HepG2 (cell line): ENCODE measurements around the gene CKMT2. TPM values are rescaled to one million over a fixed set of nuclear protein-coding genes. Genes with fewer than 3 reads are reported as not detected.
A peak's percentile ranks its signal among the peaks of the same experiment; 100 is the strongest.

ENCODE experiments used
- ATF7-NPFF ChIP-seq: sonication (generic); formaldehyde crosslinking; IDR thresholded peaks from 2 replicates; pipeline ENCODE4 v1.8.1; 2023; ENCODE audit warnings: mild to moderate bottlenecking, low read depth, missing genetic modification reagents, moderate library complexity
- CSRNP1 ChIP-seq: sonication (generic); formaldehyde crosslinking; IDR thresholded peaks from 2 replicates; pipeline ENCODE4 v1.8.1; 2023; ENCODE audit warnings: mild to moderate bottlenecking, missing genetic modification reagents
- HINFP ChIP-seq: sonication (generic); formaldehyde crosslinking; IDR thresholded peaks from 2 replicates; pipeline ENCODE4 v1.4.0; 2020; ENCODE audit warnings: low read depth, mild to moderate bottlenecking, missing genetic modification reagents
- MTERF4 ChIP-seq: sonication (generic); formaldehyde crosslinking; IDR thresholded peaks from 2 replicates; pipeline ENCODE4 v1.8.0; 2023; ENCODE audit warnings: mild to moderate bottlenecking, missing genetic modification reagents
- NR3C1 ChIP-seq: sonication (generic); formaldehyde crosslinking; IDR thresholded peaks from 2 replicates; pipeline ENCODE4 v1.4.0; 2020; ENCODE audit warnings: missing genetic modification reagents
- PLRG1 ChIP-seq: fragments of 450-650 bp; conservative IDR thresholded peaks from 2 replicates; pipeline ENCODE4 v1.6.1; 2016
- STAT6 ChIP-seq: sonication (generic); formaldehyde crosslinking; IDR thresholded peaks from 2 replicates; pipeline ENCODE4 v1.4.0; 2020; ENCODE audit warnings: missing genetic modification reagents, mild to moderate bottlenecking, borderline replicate concordance
- TAF1 ChIP-seq: sonication (generic); formaldehyde crosslinking; IDR thresholded peaks from 2 replicates; pipeline ENCODE4 v1.4.0; 2020; ENCODE audit warnings: missing genetic modification reagents
- TGIF2 ChIP-seq: IDR thresholded peaks from 2 replicates; pipeline ENCODE4 v1.6.1; 2016; ENCODE audit warnings: control low read depth, missing compliant biosample characterization
- ZFYVE20 ChIP-seq: sonication (generic); formaldehyde crosslinking; IDR thresholded peaks from 2 replicates; pipeline ENCODE4 v1.8.0; 2023; ENCODE audit warnings: low read depth, mild to moderate bottlenecking, moderate library complexity, missing genetic modification reagents, borderline replicate concordance
- ZNF567 ChIP-seq: sonication (generic); formaldehyde crosslinking; IDR thresholded peaks from 2 replicates; pipeline ENCODE4 v1.8.1; 2023; ENCODE audit warnings: mild to moderate bottlenecking, missing genetic modification reagents, borderline replicate concordance
- ZNF784 ChIP-seq: sonication (generic); formaldehyde crosslinking; IDR thresholded peaks from 2 replicates; pipeline ENCODE4 v1.5.1; 2020; ENCODE audit warnings: missing genetic modification reagents, mild to moderate bottlenecking, borderline replicate concordance
- polyA plus RNA-seq, 8 experiments: library from polyadenylated mRNA; depleted of rRNA in 3 of 8; stranded (reverse) in 7 of 8; unstranded in 1 of 8; fragments of >200 nt; fragmentation: Illumina TruSeq in 4 of 8; extraction: Trizol in 4 of 8; gene quantifications; 2 replicates each; pipeline versions ENCODE4 v1.2.1 to v1.2.3, GENCODE V29; 2011 to 2016; ENCODE audit warnings: low read depth in 4 of 8, missing spikeins in 1 of 8, mixed read lengths in 1 of 8; ENCODE audit not compliant: insufficient read depth in 1 of 8
- total RNA-seq, 5 experiments: library from RNA; depleted of rRNA; stranded (reverse); fragments of >200 nt; fragmentation: Illumina TruSeq; extraction: Trizol; gene quantifications; 2 replicates each; pipeline ENCODE4 v1.2.3, GENCODE V29; 2016; ENCODE audit warnings: low read depth in 1 of 5
- TF ChIP-seq, protein P1 (sequence below): sonication (generic); formaldehyde crosslinking; IDR thresholded peaks from 2 replicates; pipeline ENCODE4 v1.5.1; 2020; ENCODE audit warnings: missing genetic modification reagents, mild to moderate bottlenecking, borderline replicate concordance
- TF ChIP-seq, protein P2 (sequence below): IDR thresholded peaks from 2 replicates; pipeline ENCODE4 v1.6.1; 2016; ENCODE audit warnings: mild to moderate bottlenecking
- TF ChIP-seq, protein P3 (sequence below): sonication (generic); formaldehyde crosslinking; IDR thresholded peaks from 2 replicates; pipeline ENCODE4 v1.4.0; 2020; ENCODE audit warnings: mild to moderate bottlenecking, missing genetic modification reagents, borderline replicate concordance

The CKMT2 gene
- total and polyA plus RNA-seq, 2 of the 13 experiments (the other 11 are each of a cell fraction or from before 2014, with no cell fraction given) = 1.2 to 8.8 TPM

- TF ChIP-seq CSRNP1 = no peak
- TF ChIP-seq ZFYVE20 = no peak
- TF ChIP-seq, protein P1, sequence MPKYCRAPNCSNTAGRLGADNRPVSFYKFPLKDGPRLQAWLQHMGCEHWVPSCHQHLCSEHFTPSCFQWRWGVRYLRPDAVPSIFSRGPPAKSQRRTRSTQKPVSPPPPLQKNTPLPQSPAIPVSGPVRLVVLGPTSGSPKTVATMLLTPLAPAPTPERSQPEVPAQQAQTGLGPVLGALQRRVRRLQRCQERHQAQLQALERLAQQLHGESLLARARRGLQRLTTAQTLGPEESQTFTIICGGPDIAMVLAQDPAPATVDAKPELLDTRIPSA = peak; percentile 83; the same call in 1 of the 2 replicates
- no peak for TF ChIP-seq PLRG1
- no peak for TF ChIP-seq ZNF784 (CRISPR knock-in tag)
- TF ChIP-seq STAT6 (CRISPR knock-in tag) = 0 out of 2 replicates have a peak, but pooled peaks have one; percentile 54
- no peak for TF ChIP-seq NR3C1 (CRISPR knock-in tag)
- TF ChIP-seq HINFP (CRISPR knock-in tag) = peak; percentile 61; the same call in 1 of the 2 replicates
- peak; percentile 93 for TF ChIP-seq TAF1 (CRISPR knock-in tag)
- peak; percentile 60; the same call in 1 of the 2 replicates for TF ChIP-seq MTERF4 (CRISPR knock-in tag)
- TF ChIP-seq, protein P2, sequence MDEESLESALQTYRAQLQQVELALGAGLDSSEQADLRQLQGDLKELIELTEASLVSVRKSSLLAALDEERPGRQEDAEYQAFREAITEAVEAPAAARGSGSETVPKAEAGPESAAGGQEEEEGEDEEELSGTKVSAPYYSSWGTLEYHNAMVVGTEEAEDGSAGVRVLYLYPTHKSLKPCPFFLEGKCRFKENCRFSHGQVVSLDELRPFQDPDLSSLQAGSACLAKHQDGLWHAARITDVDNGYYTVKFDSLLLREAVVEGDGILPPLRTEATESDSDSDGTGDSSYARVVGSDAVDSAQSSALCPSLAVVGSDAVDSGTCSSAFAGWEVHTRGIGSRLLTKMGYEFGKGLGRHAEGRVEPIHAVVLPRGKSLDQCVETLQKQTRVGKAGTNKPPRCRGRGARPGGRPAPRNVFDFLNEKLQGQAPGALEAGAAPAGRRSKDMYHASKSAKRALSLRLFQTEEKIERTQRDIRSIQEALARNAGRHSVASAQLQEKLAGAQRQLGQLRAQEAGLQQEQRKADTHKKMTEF (CRISPR knock-in tag) = peak; percentile 87
- peak; percentile 78; the same call in 1 of the 2 replicates for TF ChIP-seq ATF7-NPFF (CRISPR knock-in tag)
- TF ChIP-seq TGIF2 = peak; percentile 79; the same call in 1 of the 2 replicates
- TF ChIP-seq, protein P3, sequence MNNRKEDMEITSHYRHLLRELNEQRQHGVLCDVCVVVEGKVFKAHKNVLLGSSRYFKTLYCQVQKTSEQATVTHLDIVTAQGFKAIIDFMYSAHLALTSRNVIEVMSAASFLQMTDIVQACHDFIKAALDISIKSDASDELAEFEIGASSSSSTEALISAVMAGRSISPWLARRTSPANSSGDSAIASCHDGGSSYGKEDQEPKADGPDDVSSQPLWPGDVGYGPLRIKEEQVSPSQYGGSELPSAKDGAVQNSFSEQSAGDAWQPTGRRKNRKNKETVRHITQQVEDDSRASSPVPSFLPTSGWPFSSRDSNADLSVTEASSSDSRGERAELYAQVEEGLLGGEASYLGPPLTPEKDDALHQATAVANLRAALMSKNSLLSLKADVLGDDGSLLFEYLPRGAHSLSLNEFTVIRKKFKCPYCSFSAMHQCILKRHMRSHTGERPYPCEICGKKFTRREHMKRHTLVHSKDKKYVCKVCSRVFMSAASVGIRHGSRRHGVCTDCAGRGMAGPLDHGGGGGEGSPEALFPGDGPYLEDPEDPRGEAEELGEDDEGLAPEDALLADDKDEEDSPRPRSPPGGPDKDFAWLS (CRISPR knock-in tag) = 0 out of 2 replicates have a peak, but pooled peaks have one; percentile 44
- TF ChIP-seq ZNF567 = 0 out of 2 replicates have a peak, but pooled peaks have one; percentile 52
These were observed 68.3 kb downstream of the CKMT2 start, which contains the start of gene ZCCHC9 (continued) for GRCh38 chr5:81301271-81302015.
